ENCODE results near the gene WRAP73.

Gene WRAP73

GRCh38 chr1:3614755-3615742 lies 34.9 kb downstream of the WRAP73 start:
- DNase-seq (ENCODE audit: low read depth in 2 of 2) = no peak

- no peak for DNase-seq (ENCODE audit: low read depth in 2 of 2)
These were observed 37.8 kb downstream of the WRAP73 start for GRCh38 chr1:3612123-3612522.

DNA sequence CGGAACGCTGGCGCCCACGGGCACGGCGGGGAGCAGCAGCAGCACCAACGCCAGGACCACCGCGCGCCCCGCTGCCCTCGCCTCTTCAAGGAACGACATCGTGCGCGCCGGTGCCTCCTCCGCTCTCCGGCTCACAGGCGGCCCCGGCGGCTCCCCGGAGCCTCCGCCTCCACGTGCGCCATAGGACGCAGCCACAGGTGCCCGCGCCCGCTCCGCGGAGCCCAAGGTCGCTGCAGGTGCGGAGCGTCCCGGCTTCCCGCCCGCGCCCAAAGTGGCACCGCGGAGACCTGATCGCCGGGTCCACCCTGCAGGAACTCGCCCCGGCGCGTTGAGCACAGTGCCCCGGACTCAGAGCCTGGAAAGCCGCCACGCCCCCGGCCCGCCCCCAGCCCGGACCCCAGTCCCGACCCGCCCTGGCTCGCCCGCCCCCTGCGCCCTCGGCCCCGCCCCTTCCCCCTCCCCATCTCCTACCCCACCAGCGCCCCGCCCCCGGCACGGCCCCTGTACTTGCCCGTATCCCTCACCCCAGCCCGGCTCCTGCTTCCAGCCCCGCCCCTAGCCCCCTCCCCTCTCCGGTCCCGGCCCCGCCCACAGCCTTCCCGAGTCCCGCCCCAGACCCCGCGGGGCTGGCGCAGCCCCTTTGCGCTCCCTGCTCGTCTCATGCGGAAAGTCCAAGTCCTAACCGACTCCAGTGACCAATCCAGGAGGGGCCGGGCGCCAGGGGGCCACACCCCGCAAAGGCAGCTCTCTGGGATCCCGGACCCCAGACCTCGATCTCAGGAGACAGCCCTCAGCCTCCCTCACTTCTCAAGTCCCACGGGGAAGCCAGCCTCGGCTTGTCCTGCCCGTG lies 38.5 kb downstream of the WRAP73 start, which contains the start of gene MEGF6:
Gene MEGF6, minus strand, starts transcription at position 339 of the 850 bp plus-strand sequence. Its CDS starts 240 bp downstream, at position 99.
- DNase-seq (ENCODE audit: low read depth in 2 of 2) = peak; percentile 33 to 47

DNA sequence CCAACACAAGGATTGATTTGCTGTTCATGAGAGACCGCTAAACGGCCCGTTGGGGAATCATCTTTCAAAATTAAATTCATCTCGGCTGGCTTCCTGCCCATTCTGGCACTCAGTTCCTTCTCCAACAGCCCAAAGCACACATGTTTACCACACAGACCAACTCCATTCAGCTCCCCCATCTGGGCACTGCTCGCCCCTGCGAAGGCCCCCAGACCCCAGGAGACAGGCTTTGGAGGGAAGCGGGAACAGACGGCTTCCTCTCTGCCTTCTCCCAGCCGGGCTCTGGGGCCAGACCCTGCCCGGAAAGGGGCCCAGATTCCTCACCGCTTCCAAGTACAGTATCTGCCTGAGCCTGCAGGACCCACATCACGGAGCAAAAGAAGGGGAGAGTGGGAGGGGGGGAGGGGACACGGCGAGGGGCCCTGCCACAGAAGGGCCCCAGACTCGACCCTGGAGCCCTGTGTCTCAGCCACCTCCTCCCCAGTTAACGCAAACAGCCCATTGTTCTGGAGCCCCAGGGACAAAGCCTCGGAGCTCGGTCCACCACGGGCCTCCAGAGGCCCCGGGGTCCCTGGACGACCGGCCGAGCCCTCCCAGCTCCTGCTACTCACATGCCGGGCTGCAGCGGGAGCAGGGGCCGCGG lies 39.3 kb downstream of the WRAP73 start:
- no peak for DNase-seq (ENCODE audit: low read depth in 2 of 2)

GRCh38 chr1:3609769-3610526 lies 40.0 kb downstream of the WRAP73 start:
- DNase-seq (ENCODE audit: low read depth in 2 of 2) = no peak

DNA sequence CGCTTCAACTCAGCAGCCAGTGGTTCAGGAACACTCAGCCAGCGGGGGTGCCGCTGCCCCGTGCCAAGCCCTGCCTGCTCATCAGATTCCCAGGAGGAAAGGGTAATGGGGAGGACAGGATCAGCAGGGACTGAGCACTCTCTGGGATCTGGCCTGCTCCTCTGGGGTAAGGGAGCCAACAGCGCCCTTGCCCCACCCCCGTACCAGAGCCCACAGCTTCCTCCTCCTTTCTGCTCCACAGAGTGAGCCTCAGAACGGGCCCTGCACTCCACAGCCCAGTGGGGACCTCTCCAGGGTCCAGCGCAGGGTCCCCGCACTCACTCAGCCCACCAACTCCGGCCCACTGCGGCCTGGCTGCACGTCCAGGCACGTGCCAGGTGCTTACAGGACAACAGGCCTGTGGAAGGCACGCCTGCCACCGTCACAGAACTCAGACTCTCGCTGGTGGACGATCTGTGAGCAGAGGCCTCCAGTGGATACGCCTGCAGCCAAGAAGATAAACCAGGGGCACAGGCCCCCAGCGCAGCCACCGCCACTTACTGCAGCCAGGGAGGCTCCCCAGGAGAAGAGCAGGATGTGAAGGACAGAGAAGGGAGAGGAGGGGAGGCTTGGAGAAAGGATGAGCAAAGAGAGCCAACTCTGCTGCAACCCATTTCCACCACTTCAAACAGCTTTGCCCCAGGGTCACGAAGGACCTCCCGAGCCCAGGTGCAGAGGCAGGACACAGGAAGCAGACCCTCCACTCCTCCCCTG lies 40.7 kb downstream of the WRAP73 start:
- no peak for DNase-seq (ENCODE audit: low read depth in 2 of 2)

- no peak for DNase-seq (ENCODE audit: low read depth in 2 of 2)
These were observed 41.7 kb downstream of the WRAP73 start for GRCh38 chr1:3608154-3608553.

GRCh38 chr1:3607703-3608065 lies 42.2 kb downstream of the WRAP73 start:
- DNase-seq (ENCODE audit: low read depth in 2 of 2) = no peak

DNA sequence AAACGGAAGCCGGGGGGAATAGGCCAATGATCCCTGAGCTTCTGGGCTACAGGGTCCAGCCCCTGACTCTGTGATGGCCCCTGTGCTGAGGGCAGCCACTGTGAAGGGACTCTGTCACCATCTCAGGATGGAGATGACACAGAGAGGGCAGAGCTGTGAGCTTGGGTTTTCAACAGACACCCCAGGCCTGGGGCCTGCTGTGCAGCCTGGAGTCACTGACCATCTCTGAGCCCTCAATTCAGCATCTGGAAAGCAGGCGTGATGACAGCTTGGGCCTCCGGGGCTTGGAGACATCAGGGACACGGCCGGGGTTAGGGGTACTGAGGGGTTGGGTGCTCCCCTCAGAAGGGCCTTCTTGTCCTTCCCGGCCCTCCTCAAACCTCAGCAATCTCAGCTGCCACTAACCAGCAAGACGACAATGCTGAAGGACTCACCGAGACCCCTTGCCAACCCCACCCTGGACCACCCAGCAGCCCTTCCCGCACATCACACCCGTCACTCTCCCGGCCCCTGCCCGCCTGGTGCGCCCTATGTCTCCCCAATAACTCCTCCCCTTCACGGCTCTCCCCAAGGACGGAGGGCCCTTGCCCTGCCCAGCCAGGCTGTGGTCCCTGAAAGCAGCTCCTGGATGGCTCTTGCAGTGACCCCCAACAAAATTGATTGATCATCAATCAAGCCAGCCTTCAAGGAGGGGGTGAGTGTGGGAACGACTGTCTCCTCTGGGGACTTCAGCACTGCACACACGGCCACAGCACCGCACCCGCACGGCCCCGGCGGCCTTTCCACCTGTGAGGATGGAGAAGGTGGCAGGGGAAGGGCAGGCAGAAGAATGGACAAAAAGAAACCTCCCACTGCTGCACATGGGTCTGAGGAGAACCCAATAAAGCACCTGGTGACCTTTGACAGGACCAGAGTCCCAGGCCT lies 42.9 kb downstream of the WRAP73 start:
- DNase-seq (ENCODE audit: low read depth in 2 of 2) = no peak

DNA sequence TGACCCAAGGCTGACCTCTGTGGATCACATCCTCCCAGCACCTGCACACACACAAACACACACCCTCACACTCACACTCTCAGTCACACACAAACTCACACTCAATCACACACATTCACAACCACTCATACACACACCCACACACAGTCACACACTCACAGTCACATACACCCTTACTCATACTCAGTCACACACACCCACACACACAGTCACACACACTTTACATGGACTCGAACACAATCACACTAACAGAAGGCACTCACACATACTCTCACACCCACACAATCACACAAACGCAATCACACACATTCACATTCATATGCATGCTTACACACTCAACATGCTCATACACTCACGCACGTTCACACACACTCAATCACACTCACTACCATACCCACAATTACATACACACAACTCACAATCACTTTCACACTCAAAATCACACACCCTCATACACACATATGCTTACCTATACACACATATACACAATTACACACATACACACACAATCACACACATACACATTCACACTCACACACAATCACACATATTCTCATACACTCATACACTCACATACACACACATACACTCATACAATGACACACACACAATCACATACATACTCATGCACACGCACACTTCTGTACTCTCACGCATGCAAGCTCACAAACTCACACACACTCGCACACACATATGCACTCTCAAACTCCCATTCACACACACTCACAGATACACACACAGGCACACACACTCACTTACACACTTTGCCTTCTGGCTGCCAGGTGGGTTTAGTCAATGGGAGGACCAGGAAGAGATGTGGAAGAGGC lies 44.7 kb downstream of the WRAP73 start:
- DNase-seq (ENCODE audit: low read depth in 2 of 2) = no peak

DNA sequence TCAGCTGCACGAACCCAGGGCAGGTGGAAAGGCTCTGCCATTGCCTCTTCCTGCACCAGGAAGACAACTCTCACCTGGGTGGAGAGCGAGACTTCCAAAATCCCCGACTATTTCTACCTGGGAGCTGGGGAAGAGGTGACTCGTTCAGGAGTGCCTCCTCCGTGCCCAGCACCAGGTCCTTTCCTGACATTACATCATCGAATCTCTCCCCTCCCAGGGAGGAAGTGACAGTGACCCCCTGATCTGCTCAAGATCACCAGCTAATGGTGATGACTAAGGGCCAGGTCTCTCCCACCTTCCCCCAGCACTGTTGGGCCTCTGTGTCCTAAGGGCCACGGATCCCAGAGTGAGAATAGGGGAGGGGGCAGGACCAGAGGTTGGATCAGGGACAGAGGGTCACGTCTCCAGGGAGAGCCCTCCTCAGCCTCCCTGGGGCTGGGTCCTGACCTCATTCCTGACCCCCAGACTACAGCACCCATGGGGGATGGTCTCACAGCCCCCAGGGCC lies 45.4 kb downstream of the WRAP73 start:
- no peak for DNase-seq (ENCODE audit: low read depth in 2 of 2)

DNA sequence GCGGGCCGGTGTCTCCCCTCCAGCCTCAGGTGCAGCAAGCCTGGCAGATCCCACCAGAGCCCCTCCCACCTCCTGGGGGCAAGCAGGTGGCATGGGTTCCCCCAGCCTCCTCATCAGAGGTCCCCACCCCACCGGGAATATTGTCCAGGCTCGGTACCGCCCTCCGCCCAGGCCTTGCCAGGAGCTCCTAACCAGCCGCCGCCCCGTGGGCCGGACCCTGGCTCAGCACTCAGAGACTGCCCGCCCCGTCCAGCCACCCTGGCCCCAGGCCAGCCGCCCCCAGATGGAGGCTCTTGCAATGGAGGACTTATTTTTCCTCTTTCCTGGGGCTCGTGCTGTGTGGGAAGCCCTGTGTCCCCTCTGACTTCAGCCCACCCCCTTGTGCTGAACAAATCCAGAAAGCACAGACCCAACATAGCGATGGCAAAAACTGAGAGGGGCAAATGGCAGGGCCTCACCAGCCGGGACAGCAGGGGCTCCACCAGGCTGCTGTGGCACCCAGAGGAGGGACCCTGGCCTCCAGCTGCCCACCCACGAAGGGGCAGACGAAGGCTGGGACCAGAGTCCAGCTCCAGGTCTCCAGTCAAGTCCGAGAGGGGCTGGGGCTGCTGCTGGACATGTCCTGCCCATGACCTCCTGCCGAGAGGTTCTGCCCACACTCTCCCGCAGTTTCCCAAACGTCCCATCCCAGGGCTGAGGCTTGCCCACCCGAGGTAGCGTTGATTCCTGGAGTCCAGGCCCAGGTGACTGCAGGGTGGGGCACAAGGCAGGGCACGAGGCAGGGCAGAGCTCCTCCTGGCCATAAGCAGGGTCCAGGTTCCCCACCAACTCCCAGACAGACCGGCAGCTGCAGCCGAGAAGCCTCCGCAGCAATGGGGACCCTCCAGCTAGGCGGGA lies 46.1 kb downstream of the WRAP73 start:
- DNase-seq (ENCODE audit: low read depth in 2 of 2) = no peak

DNA sequence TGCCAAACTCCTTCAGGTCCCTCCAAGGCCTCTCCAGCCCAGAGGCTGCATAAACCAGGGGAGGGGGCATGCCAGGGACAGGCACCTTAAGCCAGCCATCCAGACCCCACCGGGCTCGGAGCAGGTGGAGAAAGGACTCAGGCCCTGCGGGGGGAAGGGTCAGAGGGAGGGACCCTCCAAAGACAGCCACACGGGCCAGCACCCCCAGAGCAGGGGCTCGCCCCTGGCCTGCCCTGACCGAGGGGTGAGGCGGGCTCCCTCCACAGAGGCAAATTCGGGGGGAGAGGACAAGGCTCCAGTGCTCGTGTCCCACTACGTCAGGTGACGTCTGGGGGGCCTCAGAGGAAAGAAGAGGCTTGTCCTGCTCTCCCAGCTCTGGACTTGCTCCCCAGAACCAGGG lies 46.7 kb downstream of the WRAP73 start:
- DNase-seq (ENCODE audit: low read depth in 2 of 2) = no peak

- DNase-seq (ENCODE audit: low read depth in 2 of 2) = no peak
These were observed 47.5 kb downstream of the WRAP73 start for GRCh38 chr1:3602375-3602774.

DNA sequence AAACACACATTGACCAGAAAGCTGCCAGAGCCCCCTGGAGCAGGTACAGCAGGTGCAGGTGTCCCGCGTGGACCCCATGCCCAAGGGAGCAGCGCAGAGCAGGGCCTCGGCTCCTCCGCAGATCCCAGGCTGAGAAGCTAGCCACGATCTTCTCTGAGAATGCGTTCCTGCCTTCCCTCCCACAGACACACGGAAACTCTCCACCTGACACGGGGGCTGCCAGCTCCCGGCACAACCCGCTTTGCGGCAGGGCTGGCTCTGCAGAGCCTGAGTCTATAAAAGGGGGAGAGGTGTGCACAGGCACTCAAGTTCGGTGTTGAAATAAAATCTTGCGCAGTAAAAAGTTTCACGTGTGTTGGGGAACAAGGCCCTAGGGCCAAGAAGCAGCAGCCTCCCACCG lies 48.2 kb downstream of the WRAP73 start:
- DNase-seq (ENCODE audit: low read depth in 2 of 2) = no peak

DNA sequence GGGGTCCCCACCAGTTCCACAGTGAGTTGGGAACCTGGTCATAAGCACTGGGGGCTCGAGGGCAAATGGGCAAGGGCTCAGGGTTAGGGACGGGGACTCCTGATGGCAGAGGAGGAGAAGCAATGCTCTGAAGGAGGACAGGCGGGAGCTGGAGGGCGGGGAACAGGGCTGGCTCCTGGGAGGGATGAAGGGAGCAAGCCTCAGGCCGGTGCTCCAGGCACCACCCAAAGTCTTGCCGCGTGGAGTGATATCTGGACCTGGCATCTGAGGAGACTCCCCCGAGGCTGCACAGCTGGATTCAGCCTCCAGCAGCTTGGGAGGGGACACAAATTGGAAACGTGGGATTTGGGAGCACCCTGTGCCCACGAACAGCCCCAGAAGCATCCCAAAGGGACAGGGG lies 49.5 kb downstream of the WRAP73 start:
- DNase-seq (ENCODE audit: low read depth in 2 of 2) = no peak

GRCh38 chr1:3599816-3600215 lies 50.1 kb downstream of the WRAP73 start:
- no peak for DNase-seq (ENCODE audit: low read depth in 2 of 2)

Measured in stimulated activated CD8-positive, alpha-beta memory T cell treated with anti-CD3 and anti-CD28 coated beads, Interleukin-2, amount 100 ng/mL, for 1 hour (primary cell).